NCI-H2081 (cell line): ENCODE measurements around the gene TAMALIN.

Source experiments
- DNase-seq, 2 experiments: peaks; one replicate each; lab custom pipeline; 2025; lab: John Stamatoyannopoulos, UW

The TAMALIN gene

DNA sequence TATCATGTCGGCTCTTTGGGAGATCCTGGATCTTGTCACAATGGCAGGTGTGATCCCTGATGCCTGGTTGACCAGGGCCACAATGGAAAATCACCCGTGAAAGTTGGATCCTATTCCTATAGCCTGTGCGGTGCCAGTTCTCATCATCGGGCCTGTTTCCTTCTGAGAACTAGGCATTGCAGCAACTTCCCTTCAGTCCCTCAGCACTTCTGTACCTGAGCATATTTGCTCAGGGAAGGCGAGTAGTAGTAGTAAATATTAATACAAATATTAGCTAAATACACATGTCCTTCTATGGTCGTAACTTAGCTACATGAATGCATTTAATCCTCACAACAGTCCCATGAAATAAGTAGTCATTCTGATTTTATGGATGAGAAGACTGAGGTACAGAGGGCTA, 22.1 kb upstream of the TAMALIN start:
- DNase-seq, result no peak

DNA sequence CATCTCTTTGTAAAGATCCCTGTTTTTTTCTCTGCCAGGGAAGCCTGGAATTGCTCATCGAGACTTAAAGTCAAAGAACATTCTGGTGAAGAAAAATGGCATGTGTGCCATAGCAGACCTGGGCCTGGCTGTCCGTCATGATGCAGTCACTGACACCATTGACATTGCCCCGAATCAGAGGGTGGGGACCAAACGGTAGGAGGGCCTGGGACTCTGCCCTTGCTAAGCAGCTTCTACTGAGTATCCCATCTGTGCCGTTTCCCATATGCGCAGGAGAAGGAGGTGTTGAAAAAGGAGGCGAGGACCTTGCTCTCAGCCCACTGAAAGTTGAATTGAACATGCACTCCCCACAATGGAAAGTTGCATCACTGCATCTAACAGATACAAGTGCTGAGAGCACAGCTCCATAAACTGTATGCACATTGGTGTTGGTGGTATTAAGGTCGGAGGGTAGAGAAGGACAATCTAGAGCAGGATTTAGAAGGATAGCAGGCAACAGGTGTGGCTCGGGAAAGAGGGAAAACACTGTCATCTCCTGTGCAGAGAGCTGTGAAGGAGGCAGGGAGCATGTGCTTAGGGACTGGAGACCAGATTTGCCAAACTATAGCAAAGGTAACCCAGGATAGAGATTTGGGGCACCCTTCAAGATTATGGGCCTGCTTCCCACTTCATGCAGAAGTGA, 21.5 kb upstream of the TAMALIN start:
- DNase-seq, result no peak

DNA sequence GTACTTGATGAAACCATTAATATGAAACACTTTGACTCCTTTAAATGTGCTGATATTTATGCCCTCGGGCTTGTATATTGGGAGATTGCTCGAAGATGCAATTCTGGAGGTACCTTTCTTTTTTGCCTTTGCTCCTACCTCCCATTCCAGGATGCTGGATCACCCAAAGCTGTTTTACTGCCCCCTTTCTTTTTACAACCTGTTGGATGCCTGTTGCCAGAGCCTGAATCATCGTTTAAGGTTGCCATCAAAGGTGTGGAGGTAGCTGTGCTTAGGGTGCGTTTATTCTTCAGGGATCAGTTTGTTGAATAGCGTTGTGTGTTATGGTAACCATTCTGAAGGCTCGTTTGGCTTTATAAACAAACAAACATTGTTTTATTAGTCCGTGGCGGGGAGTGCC, 19.9 kb upstream of the TAMALIN start:
- no peak for DNase-seq

DNA sequence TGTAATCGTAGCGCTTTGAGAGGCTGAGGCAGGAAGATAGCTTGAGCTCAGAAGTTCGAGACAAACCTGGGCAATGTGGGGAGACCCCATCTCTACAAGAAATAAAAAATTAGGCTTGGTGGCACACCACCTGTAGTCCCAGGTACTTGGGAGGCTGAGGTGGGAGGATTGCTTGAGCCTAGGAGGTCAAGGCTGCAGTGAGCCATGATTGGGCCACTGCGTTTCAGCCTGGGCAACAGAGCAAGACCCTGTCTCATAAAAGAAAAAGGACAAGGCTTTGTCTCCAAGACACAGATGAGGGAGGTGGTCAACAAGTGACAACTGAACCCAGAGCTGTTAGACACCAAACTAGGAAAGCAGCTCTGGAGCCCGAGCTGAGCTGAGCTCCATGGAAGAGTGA, 14.5 kb upstream of the TAMALIN start:
- DNase-seq, result no peak

DNA sequence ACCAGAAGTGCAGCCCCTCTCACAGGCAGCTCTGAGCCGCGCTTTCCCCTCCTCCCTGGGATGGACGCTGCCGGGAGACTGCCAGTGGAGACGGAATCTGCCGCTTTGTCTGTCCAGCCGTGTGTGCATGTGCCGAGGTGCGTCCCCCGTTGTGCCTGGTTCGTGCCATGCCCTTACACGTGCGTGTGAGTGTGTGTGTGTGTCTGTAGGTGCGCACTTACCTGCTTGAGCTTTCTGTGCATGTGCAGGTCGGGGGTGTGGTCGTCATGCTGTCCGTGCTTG, 12.3 kb upstream of the TAMALIN start:
- DNase-seq, result no peak

DNA sequence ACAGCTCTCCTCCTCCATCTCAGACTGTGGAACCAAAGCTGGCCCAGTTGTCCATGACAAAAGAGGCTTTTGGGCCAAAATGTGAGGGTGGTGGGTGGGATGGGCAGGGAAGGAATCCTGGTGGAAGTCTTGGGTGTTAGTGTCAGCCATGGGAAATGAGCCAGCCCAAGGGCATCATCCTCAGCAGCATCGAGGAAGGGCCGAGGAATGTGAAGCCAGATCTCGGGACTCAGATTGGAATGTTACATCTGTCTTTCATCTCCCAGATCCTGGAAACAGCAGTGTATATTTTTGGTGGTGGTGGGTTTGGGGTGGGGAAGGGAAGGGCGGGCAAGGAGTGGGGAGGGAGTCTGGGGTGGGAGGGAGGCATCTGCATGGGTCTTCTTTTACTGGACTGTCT, 11.8 kb upstream of the TAMALIN start:
- DNase-seq, result no peak

DNA sequence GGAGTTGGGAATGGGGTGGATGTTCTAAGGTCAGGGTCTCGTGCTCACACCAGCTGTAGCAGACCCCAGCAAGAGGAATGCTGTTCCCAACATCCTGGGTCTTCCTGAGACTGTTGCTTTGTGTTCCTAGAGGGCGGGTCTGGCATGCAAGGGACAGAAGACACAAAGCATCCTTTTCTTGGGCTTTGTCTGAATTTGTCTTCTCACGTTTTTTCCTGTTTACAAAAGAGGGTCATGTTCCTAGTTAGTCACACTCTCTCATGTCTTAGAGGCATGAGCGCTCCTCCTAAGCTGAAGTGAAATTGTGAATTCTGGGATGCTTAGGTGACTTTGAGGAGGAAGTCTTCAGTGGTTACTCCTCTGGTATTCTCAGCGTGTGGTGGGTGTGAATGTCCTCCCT, 9.6 kb upstream of the TAMALIN start:
- no peak for DNase-seq

DNA sequence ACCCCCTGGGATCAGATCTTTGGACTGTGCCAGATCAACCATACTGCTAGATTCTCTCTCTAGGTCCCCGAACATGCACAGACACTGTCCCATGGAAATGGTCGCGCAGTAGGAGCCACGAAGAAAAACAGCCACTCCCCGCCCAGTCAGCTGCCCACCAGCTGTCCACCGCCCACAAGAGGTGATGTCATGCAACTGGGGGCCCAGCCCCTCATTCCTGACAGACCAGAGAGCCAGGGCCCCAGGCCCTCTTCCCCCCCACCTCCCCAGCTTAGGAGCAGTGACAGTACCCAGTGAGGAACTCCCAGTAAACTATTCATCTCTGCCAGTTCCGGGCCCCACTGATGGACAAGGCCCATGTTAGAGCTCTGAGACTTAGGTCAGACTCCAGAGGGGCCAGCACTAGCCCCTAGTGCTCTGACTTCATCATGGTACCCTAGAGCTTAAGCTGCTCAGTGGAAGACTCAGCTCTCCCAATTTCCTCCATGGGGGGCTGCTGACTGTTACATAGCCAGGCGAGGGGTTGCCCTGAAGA, 3.7 kb upstream of the TAMALIN start:
- DNase-seq, result no peak

DNA sequence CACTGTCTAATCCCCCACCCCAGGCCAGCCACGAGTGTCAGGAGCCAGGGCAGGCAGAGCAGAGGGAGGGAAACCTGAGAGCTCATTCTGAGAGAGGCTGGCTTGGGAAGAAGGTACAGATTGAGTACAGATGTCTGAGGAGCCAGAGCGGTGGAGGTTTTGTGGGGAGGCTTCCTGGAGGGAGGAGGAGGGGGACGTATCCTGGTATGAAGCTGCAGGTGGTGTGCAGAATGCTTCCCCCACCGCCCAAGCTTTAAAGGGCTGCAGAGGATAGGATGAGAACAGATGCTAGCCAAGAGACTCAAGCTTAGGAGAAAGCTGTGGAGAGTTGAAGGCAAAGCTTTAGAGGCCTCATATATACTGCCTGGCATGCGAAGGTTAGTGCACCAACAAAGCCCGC, 3.2 kb upstream of the TAMALIN start:
- DNase-seq, result no peak

DNA sequence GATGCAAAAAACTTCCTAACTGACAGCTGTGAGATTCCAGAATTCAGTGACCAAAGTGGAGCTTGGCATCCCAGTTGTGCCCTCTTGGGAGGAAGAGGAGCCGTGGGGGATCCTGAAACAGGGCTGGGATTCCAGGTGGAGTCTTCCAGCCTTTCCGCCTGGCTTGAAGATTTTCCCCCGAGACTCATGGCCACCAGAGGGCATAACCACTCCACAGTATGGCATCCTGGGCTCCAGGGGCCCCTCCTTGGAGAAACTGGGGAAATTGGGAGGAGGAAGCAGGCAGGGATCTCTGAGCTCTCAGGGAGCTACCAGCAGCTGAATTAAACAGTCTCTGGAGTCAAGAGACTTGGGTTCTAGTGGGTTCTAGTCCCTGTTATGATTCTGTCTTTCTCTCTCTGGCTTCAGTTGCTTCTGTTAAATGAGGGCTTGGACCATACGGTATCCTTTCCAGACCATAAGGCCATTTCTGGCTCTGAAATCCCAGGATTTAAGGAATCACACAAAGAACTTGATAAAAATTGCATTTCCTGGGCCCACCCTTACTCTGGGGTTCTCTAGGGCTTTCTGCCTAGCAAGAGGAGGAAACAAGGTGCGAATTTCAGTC, 2.6 kb upstream of the TAMALIN start:
- DNase-seq, result peak; percentile 76

DNA sequence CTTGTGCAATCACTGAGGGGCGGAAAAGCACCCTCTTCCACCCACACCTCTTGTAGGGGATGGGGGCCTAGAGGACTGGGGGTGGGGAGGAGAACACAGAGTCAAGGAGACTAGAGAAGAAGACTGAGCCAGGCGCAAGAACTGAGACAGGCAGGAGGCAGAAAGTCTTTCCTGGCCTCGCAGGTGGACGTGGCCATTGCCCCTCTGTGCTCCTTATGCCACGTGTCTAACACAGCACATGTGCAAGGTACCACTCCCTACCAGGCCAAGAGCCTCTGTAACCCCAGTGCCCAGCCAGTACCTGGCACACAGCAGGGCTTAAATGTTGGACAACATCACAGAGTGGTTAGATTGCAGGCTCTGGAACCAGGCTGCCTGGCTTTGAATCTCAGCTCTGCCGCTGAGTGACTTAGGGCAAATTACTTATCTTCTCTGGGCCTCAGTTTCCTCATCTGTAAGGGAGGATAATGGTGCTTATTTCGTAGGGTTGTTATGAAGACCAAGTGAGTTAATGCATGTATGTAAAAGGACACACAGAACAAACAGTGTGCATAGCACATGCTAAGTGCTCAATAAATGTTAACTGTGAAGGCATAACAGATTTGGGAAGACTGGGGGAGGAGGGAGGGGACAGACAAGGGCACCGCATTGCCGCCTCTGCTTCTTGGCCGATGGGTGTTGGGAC, 1.4 kb upstream of the TAMALIN start:
- DNase-seq, result no peak

DNA sequence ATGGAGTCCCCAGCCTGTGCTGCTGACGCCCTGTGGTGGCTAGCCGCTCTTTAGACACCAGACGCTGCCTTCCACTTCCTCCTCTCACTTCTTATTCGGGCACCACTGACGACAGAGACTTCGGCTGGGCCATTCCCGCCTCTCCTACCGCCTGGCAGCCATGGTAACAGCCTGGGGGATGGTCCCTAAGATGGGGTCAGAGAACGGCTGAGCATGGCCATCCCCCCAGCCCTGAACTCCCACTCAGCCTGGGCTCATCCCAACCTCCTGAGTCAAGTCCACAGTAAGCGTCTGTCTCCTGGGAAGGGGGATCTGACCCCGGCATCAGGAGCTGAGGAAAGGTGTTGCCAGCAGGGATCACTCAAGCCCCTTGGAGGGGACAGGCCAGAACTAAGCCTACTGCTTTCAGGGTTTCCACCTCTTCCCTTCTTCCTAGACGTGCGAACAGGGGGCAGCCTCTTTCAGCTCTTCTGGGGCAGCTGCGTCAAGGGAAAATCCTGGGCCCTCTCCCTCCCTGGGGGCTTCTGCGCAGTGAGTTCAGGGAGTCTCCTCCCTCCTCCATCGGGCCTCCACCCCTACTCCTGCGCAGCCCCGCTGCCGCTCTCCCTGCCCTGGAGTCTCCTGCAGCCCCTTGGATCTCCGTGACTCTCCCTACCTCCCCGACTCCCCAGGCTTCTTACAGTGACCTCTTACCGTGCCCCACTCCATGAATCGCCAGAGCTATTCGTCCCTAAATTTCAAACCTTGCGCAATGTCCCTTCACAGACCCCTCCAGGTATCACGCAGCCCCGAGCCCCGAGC, 643 bp upstream of the TAMALIN start:
- DNase-seq, result no peak

DNA sequence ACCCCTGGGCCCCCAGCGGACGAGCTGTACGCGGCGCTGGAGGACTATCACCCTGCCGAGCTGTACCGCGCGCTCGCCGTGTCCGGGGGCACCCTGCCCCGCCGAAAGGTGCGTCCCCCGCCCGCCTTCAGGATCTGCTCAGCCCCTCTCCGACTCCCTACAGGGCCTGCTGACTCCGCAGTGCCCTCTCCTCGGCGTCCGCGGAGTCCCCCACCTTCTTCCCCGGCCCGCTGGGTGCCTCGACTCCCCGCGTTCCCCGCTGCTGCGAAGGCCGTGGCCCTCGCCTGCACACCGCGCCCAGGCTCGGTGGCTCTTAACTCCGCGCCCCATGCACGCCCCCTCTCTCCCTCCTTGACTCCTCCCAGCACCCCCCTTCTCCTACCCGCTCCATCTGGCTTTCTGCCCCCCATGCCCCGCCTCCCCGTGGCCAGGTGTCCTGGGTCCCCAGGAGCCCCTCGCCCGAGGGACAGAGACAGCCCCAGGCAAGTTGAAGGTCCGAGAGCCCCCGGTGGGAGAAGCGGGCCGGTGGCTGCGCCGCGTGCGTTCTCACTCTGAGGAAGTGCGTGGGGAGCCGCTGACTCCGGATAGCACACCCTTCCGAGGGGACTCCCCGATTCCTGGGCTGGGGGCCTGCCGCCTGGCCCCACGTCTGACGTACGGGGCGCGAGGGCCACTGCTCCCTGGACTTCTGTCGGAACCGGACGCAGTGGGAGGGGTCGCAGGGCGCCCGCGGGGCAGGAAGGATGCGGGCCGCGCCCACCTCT, 594 bp downstream of the TAMALIN start:
- no peak for DNase-seq

DNA sequence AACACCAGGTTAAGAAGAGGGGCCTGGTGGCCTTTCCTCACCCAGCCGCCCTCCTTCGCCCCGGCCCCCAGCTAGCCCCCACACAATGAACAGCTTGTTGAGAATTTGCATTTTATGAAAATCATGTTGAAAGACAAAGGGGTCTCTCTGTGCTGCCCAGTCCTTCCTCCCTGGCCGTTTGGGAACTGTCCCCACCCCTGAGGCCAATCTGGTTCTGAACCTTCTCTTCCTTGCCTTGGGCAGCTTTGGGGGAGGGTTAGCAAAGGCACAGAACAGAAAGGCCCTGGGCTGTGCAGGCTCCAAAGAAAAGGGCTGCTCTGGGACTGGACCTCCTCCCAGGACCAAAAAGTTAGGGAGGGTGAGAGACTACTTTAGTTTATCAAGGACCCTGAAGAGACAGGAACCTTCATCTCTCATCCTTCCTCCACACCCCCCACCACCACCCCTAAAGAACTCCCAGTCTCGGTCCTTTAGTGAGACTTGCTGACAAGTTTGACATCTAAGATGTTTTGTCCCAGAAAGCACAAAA, 1.3 kb downstream of the TAMALIN start:
- DNase-seq, result no peak

DNA sequence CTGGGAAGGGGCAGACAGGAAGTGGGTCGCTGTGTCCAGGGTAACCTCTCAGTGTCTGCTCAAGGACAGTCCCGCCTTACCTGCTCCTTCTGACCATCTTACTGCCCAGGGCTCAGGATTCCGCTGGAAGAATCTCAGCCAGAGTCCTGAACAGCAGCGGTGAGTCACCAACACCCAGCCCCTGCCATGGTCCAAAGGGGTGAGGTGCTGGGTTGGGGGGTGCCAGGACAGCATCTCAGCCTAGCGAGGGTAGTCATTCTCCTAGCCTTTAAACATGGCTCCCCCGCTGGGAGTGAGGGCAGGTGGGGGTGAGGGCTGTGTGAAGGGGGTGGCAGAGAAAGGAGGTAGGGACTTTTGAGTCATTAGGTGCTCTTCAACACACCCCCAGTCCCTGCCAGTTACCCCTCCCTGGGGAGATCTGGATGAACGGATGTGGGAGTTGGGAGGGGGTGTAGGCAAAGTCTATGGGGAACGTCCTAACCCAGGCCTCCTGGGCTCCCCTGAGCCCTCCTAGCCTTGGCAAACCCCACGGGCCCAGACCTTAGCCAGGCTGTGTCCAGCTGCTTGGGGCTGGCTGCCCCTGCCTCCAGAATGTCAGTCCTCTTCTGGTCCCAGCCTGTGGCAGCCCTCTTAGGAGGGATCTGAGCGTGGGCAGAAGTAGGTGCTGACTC, 2.5 kb downstream of the TAMALIN start:
- no peak for DNase-seq

DNA sequence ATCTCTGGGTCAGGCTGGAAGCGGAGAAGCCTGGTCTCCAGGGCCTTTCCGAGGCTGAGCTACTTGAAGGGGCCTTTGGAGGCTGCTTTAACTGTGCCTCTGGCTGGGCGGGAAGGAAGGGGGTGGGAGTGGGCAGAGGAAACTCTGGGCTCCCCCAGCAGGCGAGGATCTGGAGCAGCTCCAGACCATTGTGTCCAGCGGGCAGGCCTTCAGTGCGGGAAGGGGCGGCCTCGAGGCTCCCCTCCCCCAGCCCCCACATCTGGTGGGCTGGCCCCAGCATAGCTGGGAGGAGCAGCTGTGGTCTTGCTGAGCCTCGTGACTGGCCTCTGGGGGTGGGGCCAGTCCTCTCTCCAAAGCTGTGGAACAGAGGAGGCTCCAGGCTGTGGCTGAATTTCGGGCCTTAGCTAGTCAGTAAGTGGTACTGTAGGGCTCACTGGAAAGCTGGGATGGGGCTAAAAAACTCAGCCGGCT, 3.4 kb downstream of the TAMALIN start:
- peak in 1 of 2 experiments; percentile 46 for DNase-seq

DNA sequence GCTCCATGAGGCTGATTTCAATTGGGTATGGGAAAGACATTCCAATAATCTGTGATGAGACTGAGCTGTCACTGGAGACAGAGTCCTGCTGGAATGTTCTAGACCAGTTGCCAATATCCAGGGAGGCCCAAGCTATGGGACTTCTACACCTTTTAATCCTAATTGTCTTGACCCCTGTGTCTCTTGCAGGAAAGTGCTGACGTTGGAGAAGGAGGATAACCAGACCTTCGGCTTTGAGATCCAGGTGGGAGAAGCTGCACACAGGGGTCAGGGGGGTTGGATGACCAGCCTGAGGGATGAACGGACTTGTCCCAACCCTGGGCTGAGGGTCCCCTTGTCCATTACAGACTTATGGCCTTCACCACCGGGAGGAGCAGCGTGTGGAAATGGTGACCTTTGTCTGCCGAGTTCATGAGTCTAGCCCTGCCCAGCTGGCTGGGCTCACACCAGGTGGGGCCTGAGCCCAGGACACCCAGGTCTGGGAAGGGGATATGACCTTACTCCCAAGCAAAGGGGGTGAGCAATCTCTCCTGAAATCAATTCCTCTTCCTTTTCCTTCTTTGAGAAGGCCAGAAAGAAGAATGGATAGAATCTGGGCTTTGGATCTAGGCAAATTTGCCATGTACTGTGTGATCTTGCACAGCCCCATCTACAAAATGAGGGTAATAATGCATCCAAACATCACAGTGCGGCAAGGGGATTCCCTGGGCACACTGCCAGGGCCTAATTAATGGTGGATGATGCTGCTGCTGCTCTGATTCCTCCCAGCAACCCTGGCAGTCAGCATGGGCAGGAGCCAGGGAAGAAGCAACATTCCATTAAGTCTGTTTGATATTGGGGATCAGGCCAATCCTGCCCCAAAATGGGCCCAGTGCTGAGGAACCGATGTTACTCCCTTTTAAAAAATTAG, 4.2 kb downstream of the TAMALIN start:
- DNase-seq, result peak; percentile 63 to 79

DNA sequence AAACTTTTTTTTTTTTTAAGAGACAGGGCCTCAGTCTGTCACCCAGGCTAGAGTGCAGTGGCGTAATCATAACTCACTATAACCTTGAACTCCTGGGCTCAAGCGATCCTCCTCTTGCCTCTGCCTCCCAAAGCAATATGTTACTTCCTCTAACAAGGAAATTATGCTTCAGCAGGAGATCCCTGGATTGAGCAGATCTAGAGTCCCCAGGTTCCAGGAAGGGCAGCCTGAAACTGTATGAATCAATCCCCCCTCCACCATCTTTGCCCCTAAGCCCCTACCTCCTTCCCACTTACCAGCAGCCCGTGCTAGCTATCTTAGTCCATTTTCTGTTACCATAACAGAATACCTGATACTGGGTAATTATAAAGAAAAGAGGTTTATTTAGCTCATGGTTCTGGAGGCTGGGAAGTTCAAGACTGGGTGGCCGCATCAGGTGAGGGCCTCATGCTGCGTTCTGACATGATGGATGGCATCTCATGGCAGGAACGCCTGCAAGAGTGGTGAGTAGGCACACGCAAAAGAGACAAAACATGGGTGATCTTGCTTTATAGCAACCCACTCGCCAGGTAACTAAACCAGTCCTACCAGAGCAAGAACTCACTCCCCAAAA, 5.0 kb downstream of the TAMALIN start:
- DNase-seq, result no peak

DNA sequence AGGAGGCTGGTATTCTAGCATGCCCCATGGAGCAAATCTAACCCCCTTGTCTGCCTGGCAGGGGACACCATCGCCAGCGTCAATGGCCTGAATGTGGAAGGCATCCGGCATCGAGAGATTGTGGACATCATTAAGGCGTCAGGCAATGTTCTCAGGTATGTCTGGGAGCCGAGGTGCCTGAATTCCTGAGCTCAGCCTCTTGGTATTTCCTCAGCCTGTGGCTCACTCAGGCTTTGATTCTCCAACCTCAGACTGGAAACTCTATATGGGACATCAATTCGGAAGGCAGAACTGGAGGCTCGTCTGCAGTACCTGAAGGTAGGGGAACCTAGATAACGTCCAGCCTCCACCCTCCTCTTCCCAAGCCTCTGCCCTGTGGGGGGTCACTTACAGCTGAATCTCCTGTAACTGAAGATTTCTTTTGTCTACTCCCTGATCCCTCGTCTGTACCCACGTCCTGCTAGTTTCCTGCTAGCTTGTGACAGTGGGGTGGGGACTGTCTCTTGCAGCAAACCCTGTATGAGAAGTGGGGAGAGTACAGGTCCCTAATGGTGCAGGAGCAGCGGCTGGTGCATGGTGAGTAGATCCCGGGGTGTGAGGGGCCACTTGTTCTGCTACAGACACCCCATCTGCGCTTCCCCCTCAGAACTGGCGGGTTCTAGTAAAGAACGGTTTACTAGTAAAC, 7.0 kb downstream of the TAMALIN start:
- DNase-seq, result no peak
